HFF-Myc (cell line): Measurements from ENCODE around the gene RIC8A.
"Not testable (repeated sequence)": the region's sequence is repeated elsewhere in the genome, so short reads cannot be mapped to it uniquely, and the experiment has no call there.

ENCODE experiments used
- DNase-seq: peaks from one replicate; pipeline ENCODE4 v3.0.0-alpha.2; 2011; ENCODE audit warnings: low read depth; ENCODE audit errors: extremely low read depth
- H3K4me3 ChIP-seq: replicated peaks from 2 replicates; pipeline ENCODE4 v1.5.1; 2011; ENCODE audit warnings: low read depth, mild to moderate bottlenecking, control low read depth, low read length
- TF ChIP-seq, protein P1 (sequence below): IDR thresholded peaks from 2 replicates; pipeline ENCODE4 v1.5.1; 2012; ENCODE audit warnings: mild to moderate bottlenecking, low read depth, low read length, control low read depth; ENCODE audit errors: missing control alignments

The RIC8A gene

DNA sequence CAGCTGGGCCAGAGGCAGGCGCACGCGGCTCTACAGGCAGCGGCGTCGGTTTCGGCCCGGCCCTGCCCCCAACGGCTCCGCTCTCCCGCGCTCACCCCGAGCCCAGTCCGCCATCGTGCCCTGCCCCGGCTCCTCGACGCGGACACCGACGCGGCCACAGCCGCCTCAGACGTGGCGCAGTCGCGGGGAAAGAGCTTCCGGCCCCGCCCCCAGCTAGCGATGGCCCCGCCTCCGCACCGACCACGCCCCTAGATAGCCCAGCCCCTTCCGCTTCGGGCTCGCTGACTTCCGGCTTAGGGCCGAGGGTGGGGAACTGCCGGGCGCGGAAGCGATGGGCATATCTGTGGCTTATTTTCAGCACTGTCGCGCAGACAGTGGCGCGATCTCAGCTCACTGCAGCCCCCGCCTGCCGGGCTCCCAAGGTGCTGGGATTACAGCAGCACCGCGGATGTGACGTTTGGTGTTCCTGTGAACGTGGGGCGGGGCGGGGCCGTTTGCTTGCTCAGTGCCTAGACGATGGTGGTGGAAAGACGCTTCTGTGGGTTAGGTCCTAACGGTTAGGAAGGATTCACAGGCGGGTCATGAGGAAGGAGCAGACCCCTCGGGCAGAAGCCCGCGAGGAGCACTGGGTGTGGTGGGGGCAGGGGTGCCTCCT, at the start of gene RIC8A, which contains the start of gene BET1L:
Gene RIC8A, plus strand, starts transcription at position 501 of the 655 bp plus-strand sequence. CDS start 1,147 bp downstream, outside the sequence.
Gene BET1L, minus strand, starts transcription at position 192 of the 655 bp plus-strand sequence. Its CDS starts 78 bp downstream, at position 114.
- TF ChIP-seq, protein P1, sequence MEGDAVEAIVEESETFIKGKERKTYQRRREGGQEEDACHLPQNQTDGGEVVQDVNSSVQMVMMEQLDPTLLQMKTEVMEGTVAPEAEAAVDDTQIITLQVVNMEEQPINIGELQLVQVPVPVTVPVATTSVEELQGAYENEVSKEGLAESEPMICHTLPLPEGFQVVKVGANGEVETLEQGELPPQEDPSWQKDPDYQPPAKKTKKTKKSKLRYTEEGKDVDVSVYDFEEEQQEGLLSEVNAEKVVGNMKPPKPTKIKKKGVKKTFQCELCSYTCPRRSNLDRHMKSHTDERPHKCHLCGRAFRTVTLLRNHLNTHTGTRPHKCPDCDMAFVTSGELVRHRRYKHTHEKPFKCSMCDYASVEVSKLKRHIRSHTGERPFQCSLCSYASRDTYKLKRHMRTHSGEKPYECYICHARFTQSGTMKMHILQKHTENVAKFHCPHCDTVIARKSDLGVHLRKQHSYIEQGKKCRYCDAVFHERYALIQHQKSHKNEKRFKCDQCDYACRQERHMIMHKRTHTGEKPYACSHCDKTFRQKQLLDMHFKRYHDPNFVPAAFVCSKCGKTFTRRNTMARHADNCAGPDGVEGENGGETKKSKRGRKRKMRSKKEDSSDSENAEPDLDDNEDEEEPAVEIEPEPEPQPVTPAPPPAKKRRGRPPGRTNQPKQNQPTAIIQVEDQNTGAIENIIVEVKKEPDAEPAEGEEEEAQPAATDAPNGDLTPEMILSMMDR: no peak
- DNase-seq: peak; percentile 94
- peak within 1 kb of the TSS; percentile 70 for H3K4me3 ChIP-seq

DNA sequence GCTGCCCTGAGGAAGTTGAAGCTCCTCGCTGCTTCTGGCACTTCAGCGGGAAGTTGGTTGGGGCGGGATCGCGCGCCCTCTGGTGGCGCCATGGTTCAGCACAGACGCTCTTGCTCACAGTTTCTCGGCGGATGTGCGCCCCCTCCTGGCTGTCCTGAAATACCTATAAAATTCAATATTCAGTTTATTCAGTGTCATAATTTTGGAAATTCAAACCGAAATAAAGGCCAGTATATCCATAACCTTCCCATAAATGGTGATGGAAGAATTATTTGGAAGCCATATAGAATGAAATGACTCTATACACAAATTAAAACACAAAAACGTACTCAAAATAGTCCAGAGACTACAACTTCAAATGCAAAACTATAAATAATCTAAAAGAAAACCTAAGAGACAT, 27.3 kb upstream of the RIC8A start:
- TF ChIP-seq, protein P1: peak; percentile 5
- DNase-seq, H3K4me3 ChIP-seq: not testable (repeated sequence)

DNA sequence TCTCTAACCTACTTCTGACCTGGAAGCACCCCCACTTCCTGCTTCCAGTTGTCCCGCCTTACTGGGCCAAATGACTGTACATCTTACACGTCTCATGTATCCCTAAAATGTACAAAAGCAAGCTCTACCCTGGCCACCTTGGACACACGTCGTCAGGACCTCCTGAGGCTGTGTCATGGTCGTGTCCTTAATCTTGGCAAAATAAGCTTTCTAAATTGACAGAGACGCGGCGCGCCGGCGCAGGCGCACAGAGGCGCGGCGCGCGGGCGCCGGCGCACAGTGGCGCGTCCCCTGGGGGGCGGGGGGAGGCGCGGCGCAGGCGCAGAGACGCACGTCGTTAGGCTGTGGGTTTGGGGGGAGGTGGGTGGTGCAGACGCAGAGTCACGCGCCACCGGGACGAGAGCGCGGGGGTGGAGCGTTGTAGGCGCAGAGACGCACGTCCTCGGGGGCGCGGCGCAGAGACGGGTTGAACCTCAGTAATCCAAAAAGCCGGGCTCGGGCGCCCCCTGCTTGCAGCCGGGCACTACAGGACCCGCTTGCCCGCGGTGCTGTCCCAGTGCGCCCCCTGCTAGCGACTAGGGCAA, 18.2 kb upstream of the RIC8A start:
- H3K4me3 ChIP-seq, DNase-seq: not testable (repeated sequence)
- TF ChIP-seq, protein P1: peak; percentile 7

DNA sequence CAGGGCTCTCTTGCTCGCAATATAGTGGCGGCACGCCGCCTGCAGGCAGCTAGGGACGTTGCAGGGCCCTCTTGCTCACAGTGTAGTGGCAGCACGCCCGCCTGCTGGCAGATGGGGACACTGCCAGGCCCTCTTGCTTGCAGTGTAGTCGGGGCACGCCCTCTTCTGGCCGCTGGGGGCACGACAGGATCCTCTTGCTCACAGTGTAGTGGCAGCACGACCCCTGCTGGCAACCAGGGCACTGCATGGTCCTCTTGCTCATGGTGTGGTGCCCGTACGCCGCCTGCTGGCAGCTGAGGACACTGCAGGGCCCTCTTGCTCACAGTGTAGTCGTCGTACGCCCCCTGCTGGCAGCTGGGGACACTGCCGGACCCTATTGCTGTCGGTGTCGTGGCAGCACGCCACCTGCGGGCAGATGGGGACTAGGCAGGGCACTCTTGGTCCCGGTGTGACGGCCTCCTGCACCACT, 17.6 kb upstream of the RIC8A start:
- not testable (repeated sequence) for DNase-seq, H3K4me3 ChIP-seq

DNA sequence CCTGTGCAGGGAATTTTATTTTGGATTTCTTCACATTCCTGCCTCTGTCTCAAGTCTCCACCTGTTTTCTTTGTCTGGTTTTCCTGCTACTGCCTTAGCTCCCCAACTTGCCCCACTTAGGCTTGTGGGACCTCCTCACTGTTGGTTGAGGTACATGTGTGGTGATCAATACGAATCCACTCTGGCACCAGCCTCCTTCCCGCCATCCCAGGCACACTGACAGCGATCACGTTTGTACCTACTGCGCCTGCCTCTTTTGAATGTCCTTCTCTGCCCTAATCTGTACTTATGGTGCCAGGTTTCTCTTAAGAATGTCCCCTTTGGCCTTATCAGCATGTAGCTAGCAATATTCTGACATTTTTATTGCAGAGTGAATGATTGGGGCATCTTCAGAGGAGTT, 17.0 kb upstream of the RIC8A start:
- not testable (repeated sequence) for DNase-seq

DNA sequence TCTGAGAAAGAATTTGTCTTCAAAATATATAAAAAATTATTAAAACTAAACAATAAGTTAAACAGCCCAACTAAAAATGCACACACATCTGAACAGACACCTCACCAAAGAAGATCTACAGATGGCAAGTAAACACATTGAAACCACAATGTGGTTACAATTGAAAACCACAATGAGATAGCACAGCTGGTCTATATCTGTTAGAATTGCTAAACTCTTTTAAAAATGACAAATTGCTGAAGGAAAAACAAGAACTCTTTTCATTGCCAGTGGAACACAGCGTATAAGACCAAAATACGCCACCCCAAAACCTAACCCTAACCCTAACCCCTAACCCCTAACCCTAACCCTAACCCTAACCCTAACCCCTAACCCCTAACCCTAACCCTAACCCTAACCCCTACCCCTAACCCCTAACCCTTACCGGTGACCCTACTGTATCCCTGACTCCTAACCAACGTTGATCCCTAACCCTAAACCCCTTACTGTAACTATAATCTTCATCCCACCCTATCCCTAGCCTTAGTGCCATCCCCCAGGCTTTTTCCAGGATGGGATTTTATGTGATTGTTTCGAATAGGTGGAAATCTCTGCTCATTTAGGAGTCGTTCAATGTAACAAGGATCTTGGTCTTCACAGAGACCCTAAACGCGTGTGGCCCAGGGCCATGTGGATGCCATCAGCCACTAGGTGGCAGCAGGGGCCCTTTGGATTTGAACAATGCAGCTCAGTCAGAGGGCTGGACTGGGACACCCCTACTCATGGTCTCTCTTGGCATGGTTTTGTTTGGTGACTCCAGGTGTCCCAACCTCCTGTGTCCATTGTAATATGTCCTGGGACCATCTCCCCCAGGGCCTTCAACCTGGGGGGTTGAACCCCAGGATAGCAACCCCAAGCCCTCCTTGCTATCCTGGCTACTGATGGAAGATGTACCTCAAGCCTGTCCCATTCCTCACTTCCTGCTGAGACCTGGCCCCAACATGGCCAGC, 15.7 kb upstream of the RIC8A start:
- not testable (repeated sequence) for DNase-seq
- TF ChIP-seq, protein P1: peak; percentile 30

More for the DNA sequence above, 17.0 kb upstream of the RIC8A start:
- not testable (repeated sequence) for H3K4me3 ChIP-seq

DNA sequence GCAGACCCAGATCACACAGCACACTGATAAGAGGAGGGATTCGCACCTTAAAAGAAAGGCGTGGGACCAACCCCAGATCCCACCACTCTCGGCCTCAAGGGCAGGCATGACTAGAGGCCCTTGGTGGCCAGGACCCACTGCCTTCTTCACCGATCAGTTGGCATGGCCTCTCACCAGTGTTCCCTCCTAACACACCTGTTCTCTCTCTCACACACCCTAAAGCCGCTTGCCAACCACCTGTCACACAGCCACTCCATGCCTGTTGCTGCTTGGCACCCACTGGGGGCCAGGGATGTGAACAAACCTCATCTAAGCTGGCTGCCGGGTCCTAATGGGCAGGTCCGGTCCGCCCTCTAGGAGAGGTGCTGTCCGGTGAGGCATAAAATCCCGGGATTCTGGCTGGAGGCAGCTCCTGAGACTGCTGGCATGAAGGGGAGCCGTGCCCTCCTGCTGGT, 14.8 kb upstream of the RIC8A start, which contains the start of gene SCGB1C1:
Gene SCGB1C1, plus strand, starts transcription at position 405 of the 455 bp plus-strand sequence. Its CDS starts 22 bp downstream, at position 427.
- H3K4me3 ChIP-seq, DNase-seq: not testable (repeated sequence)

More for the DNA sequence above, 15.7 kb upstream of the RIC8A start:
- not testable (repeated sequence) for H3K4me3 ChIP-seq

DNA sequence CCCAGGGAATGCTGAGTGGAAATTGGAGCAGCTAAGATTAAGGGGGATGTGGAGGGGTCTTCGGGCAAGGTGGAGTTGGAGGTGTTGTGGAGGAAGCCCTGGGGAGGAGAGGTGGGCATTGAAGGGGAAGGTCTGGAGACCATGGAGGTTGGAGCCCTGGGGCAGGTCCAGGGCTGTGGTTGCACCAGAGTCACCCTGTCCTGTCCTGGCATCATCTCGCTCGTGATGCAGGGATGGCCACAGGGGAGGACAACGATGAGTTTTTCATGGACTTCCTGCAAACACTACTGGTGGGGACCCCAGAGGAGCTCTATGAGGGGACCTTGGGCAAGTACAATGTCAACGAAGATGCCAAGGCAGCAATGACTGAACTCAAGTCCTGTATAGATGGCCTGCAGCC, 14.0 kb upstream of the RIC8A start:
- not testable (repeated sequence) for H3K4me3 ChIP-seq, DNase-seq
